Panc1 (cell line): Measurements from ENCODE around the gene PPP1R3E.

Experiments used
- CTCF ChIP-seq: fragments of 450-650 bp; IDR thresholded peaks from 2 replicates; pipeline ENCODE4 v1.5.1; 2017; ENCODE audit warnings: mild to moderate bottlenecking
- POLR2AphosphoS5 ChIP-seq: IDR thresholded peaks from 2 replicates; pipeline ENCODE4 v1.6.1; 2012; ENCODE audit warnings: mild to moderate bottlenecking, low read depth, low read length, moderate library complexity
- REST ChIP-seq, 2 experiments: IDR thresholded peaks; 2 replicates each; pipeline ENCODE4 v1.6.1; 2011 to 2012; ENCODE audit warnings: low read depth in 2 of 2, control low read depth in 1 of 2, low read length in 1 of 2, mild to moderate bottlenecking in 1 of 2, moderate library complexity in 1 of 2; ENCODE audit not compliant: insufficient read depth in 1 of 2
- SIN3A ChIP-seq: IDR thresholded peaks from 2 replicates; pipeline ENCODE4 v1.6.1; 2012; ENCODE audit warnings: low read depth, mild to moderate bottlenecking, low read length, moderate library complexity, borderline replicate concordance; ENCODE audit not compliant: insufficient read depth
- TCF7L2 ChIP-seq: IDR thresholded peaks from 2 replicates; pipeline ENCODE4 v1.6.1; 2011; ENCODE audit warnings: mild to moderate bottlenecking, low read depth, low read length, inconsistent platforms

GRCh38 chr14:23286902-23287479 lies 15.7 kb downstream of the PPP1R3E start:
- TF ChIP-seq CTCF: no peak
- TF ChIP-seq POLR2AphosphoS5: no peak
- TF ChIP-seq REST (IDR thresholded peaks at IDR 0.05; ENCODE audit: insufficient read depth in 1 of 2, low read depth in 2 of 2, low read length in 1 of 2): no peak
- no peak for TF ChIP-seq SIN3A
- TF ChIP-seq TCF7L2: no peak
